Measurements from ENCODE around the gene CLPTM1.

CLPTM1 gene

GRCh38 chr19:44930088-44930487 lies 25.1 kb upstream of the CLPTM1 start:
- Histone ChIP-seq H3K4me1 (ENCODE audit: insufficient read depth, low read length, severe bottlenecking) (no peaks in the 10 kb centered on the region), H3K27ac (ENCODE audit: low read depth, low read length, poor library complexity, severe bottlenecking) (no peak overlapping the region), H3K79me2 (ENCODE audit: insufficient read depth, low read length) (no peaks in the 10 kb centered on the region), H3K9me3 (ENCODE audit: low read length) (no peaks in the 10 kb centered on the region), H3K36me3 (ENCODE audit: insufficient read depth, low read length) (no peaks in the 10 kb centered on the region), H2AFZ (ENCODE audit: low read length) (no peak overlapping the region), H3F3A (ENCODE audit: insufficient read depth, low read length) (no peaks in the 10 kb centered on the region), H3K9ac (ENCODE audit: low read length) (no peak overlapping the region), H3K4me2 (ENCODE audit: low read length) (no peak overlapping the region), H3K9me2 (ENCODE audit: low read depth, low read length) (no peaks in the 10 kb centered on the region), H4K20me1 (ENCODE audit: insufficient read depth, low read length) (no peaks in the 10 kb centered on the region), H3K4me3 (ENCODE audit: low read depth, low read length, poor library complexity, severe bottlenecking) (no peak overlapping the region), H3K27me3 (ENCODE audit: insufficient read depth, low read length) (peaks cover 3% of the 10 kb centered on the region; the same call in 1 of the 2 replicates)
- TF ChIP-seq CTCF (IDR thresholded peaks at IDR 0.05; ENCODE audit: low read length): no peak
- no peak for TF ChIP-seq EZH2 (IDR thresholded peaks at IDR 0.05; ENCODE audit: borderline replicate concordance, low read length)

GRCh38 chr19:44931541-44931940 lies 23.6 kb upstream of the CLPTM1 start:
- TF ChIP-seq EZH2 (IDR thresholded peaks at IDR 0.05; ENCODE audit: borderline replicate concordance, low read length) (no peak), CTCF (IDR thresholded peaks at IDR 0.05; ENCODE audit: low read length) (no peak)
- H4K20me1 ChIP-seq (ENCODE audit: insufficient read depth, low read length): no peaks in the 10 kb centered on the region
- no peaks in the 10 kb centered on the region for H3K79me2 ChIP-seq (ENCODE audit: insufficient read depth, low read length)
- H3K9me3 ChIP-seq (ENCODE audit: low read length): no peaks in the 10 kb centered on the region
- no peak overlapping the region for H3K9ac ChIP-seq (ENCODE audit: low read length)
- H3K27me3 ChIP-seq (ENCODE audit: insufficient read depth, low read length): no peaks in the 10 kb centered on the region; the same call in 1 of the 2 replicates
- no peak overlapping the region for H3K27ac ChIP-seq (ENCODE audit: low read depth, low read length, poor library complexity, severe bottlenecking)
- no peaks in the 10 kb centered on the region for H3K9me2 ChIP-seq (ENCODE audit: low read depth, low read length)
- H2AFZ ChIP-seq (ENCODE audit: low read length): no peak overlapping the region
- no peaks in the 10 kb centered on the region for H3F3A ChIP-seq (ENCODE audit: insufficient read depth, low read length)
- H3K4me2 ChIP-seq (ENCODE audit: low read length): no peak overlapping the region
- H3K36me3 ChIP-seq (ENCODE audit: insufficient read depth, low read length): no peaks in the 10 kb centered on the region
- no peak overlapping the region for H3K4me3 ChIP-seq (ENCODE audit: low read depth, low read length, poor library complexity, severe bottlenecking)
- no peaks in the 10 kb centered on the region for H3K4me1 ChIP-seq (ENCODE audit: insufficient read depth, low read length, severe bottlenecking)

GRCh38 chr19:44939668-44940067 lies 15.5 kb upstream of the CLPTM1 start:
- Histone ChIP-seq H3K4me3 (ENCODE audit: low read depth, low read length, poor library complexity, severe bottlenecking) (no peak overlapping the region), H3K9ac (ENCODE audit: low read length) (no peak overlapping the region), H3K9me3 (ENCODE audit: low read length) (no peaks in the 10 kb centered on the region), H3K36me3 (ENCODE audit: insufficient read depth, low read length) (no peaks in the 10 kb centered on the region), H3K9me2 (ENCODE audit: low read depth, low read length) (no peaks in the 10 kb centered on the region), H4K20me1 (ENCODE audit: insufficient read depth, low read length) (no peaks in the 10 kb centered on the region), H3K27me3 (ENCODE audit: insufficient read depth, low read length) (no peaks in the 10 kb centered on the region), H3K79me2 (ENCODE audit: insufficient read depth, low read length) (no peaks in the 10 kb centered on the region), H3F3A (ENCODE audit: insufficient read depth, low read length) (no peaks in the 10 kb centered on the region; the same call in 1 of the 2 replicates), H2AFZ (ENCODE audit: low read length) (no peak overlapping the region), H3K4me1 (ENCODE audit: insufficient read depth, low read length, severe bottlenecking) (peaks cover 31% of the 10 kb centered on the region), H3K27ac (ENCODE audit: low read depth, low read length, poor library complexity, severe bottlenecking) (no peak overlapping the region), H3K4me2 (ENCODE audit: low read length) (no peak overlapping the region)
- TF ChIP-seq EZH2 (IDR thresholded peaks at IDR 0.05; ENCODE audit: borderline replicate concordance, low read length): no peak
- TF ChIP-seq CTCF (IDR thresholded peaks at IDR 0.05; ENCODE audit: low read length): no peak

Measured in OCI-LY1 (cell line).